GM12878 (cell line): ENCODE results near the gene CELSR2. TPM values are rescaled to one million over a fixed set of nuclear protein-coding genes. Genes with fewer than 3 reads are reported as not detected.
A peak's percentile ranks its signal among the peaks of the same experiment; 100 is the strongest.

Experiments
- ATAC-seq: fragments of 200-7000 bp; cut with Tn5 transposase; 3 replicates; pipeline ENCODE4 v1.9.1; 2020; ENCODE audit warnings: mild to moderate bottlenecking, moderate library complexity
- BruUV-seq: library from RNA; stranded (reverse); fragments of 400-500 nt; replicated peaks from 2 replicates; lab custom pipeline; 2021; lab: Mats Ljungman, UMichigan
- CTCF ChIA-PET: fragments of 300-600 bp; sonication (Branson Sonifier 250); formaldehyde crosslinking; extraction: SDS; loops from one replicate; lab custom pipeline; 2021; ENCODE audit warnings: inconsistent platforms; lab: Yijun Ruan, JAX
- POLR2A ChIA-PET: fragments of 350-600 bp; formaldehyde crosslinking; extraction: SDS; loops from one replicate; lab custom pipeline; 2021; ENCODE audit warnings: inconsistent platforms; lab: Charles Lee
- RAD21 ChIA-PET: fragments of 300-600 bp; sonication (Branson Sonifier 250); formaldehyde crosslinking; loops from one replicate; lab custom pipeline; 2023; ENCODE audit warnings: antibody characterized with exemption; ENCODE audit not compliant: unreplicated experiment; lab: Charles Lee
- SMC1A ChIA-PET: fragments of 300-600 bp; sonication (Branson Sonifier 250); formaldehyde crosslinking; loops from one replicate; lab custom pipeline; 2023; ENCODE audit not compliant: unreplicated experiment, uncharacterized antibody; lab: Charles Lee
- DNase-seq: peaks from one replicate; pipeline ENCODE4 v3.0.0-alpha.2; 2011; ENCODE audit warnings: low read depth, low spot score
- FAIRE-seq: peaks from 3 replicates; lab custom pipeline; 2011; peaks lifted over from hg19 to GRCh38; lab: Jason Lieb, UNC
- H2AFZ ChIP-seq: 2 replicates; pipeline ENCODE4 v1.6.0; 2011; ENCODE audit warnings: low read depth, low read length, control low read depth; ENCODE audit not compliant: control insufficient read depth
- H3K27ac ChIP-seq: 2 replicates; pipeline ENCODE4 v1.5.1; 2011; ENCODE audit warnings: control low read depth; ENCODE audit not compliant: control insufficient read depth, insufficient read depth
- H3K27me3 ChIP-seq, 2 experiments: replicated peaks in 1 of 2; 2 replicates each; pipeline versions ENCODE4 v1.6.0 to v1.6.1; 2011; ENCODE audit warnings: low read length in 1 of 2; ENCODE audit not compliant: control insufficient read depth in 2 of 2, insufficient read depth in 2 of 2
- H3K36me3 ChIP-seq, 2 experiments: 2 replicates each; pipeline ENCODE4 v1.5.1; 2011; ENCODE audit warnings: low read length in 1 of 2; ENCODE audit not compliant: control insufficient read depth in 2 of 2, insufficient read depth in 2 of 2
- H3K4me1 ChIP-seq: 2 replicates; pipeline ENCODE4 v1.6.1; 2011; ENCODE audit warnings: mild to moderate bottlenecking, low read length, moderate library complexity, mixed read lengths; ENCODE audit not compliant: control insufficient read depth, insufficient read depth
- H3K4me2 ChIP-seq: 2 replicates; pipeline ENCODE4 v1.6.0; 2011; ENCODE audit warnings: control low read depth; ENCODE audit not compliant: control insufficient read depth, insufficient read depth
- H3K4me3 ChIP-seq: fragments of 200-600 bp; sonication (generic); 2 replicates; pipeline ENCODE4 v1.5.1; 2016
- H3K79me2 ChIP-seq: 2 replicates; pipeline ENCODE4 v1.6.0; 2011; ENCODE audit warnings: low read length; ENCODE audit not compliant: control insufficient read depth, insufficient read depth
- H3K9ac ChIP-seq: 2 replicates; pipeline ENCODE4 v1.8.0; 2011; ENCODE audit warnings: low read length, control low read depth, mixed read lengths; ENCODE audit not compliant: control insufficient read depth, insufficient read depth
- H3K9me3 ChIP-seq: replicated peaks from 3 replicates; pipeline ENCODE4 v1.5.1; 2011; ENCODE audit warnings: mild to moderate bottlenecking, low read length; ENCODE audit not compliant: control insufficient read depth, insufficient read depth
- H4K20me1 ChIP-seq: 2 replicates; pipeline ENCODE4 v1.6.0; 2011; ENCODE audit not compliant: control insufficient read depth, insufficient read depth
- BHLHE40 ChIP-seq, 2 experiments: fragments of 450-650 bp in 1 of 2; IDR thresholded peaks; 2 replicates each; pipeline ENCODE4 v1.6.1; 2011 to 2017; ENCODE audit warnings: low read depth in 2 of 2, borderline replicate concordance in 1 of 2, improper control_type of control experiment in 1 of 2, low read length in 1 of 2, mild to moderate bottlenecking in 1 of 2
- EGR1 ChIP-seq, 2 experiments: IDR thresholded peaks; 1 replicate in 1 of 2; 2 replicates in 1 of 2; pipeline ENCODE4 v1.6.1; 2011 to 2012; ENCODE audit warnings: low read depth in 2 of 2, low read length in 2 of 2, borderline replicate concordance in 1 of 2, mild to moderate bottlenecking in 1 of 2, moderate library complexity in 1 of 2
- PAX8 ChIP-seq: fragments of 450-650 bp; IDR thresholded peaks from 2 replicates; pipeline ENCODE4 v1.6.1; 2017; ENCODE audit warnings: mild to moderate bottlenecking, moderate library complexity
- USF1 ChIP-seq: IDR thresholded peaks from 2 replicates; pipeline ENCODE4 v1.6.1; 2011; ENCODE audit warnings: borderline replicate concordance, low read depth, mild to moderate bottlenecking, moderate library complexity, mixed read lengths, low read length; ENCODE audit not compliant: insufficient read depth; ENCODE audit errors: extremely low read length
- WGBS: methylation state at CpG from one replicate; pipeline ENCODE4 v1.1.6; 2016; ENCODE audit warnings: low lambda C conversion rate; ENCODE audit not compliant: insufficient replicate concordance, insufficient coverage; ENCODE audit errors: missing lambda C conversion rate; 5-methylcytosine and 5-hydroxymethylcytosine counted together
- in situ Hi-C: fragments of 300-500 bp; cut with MboI; formaldehyde crosslinking; loops from 9 replicates; pipeline ENCODE4 v1.14.3; 2018; ENCODE audit warnings: mixed read lengths
- intact Hi-C: fragments of 100-400 bp; cut with micrococcal nuclease; formaldehyde crosslinking; loops from one replicate; pipeline ENCODE4 v1.14.2; 2022; ENCODE audit not compliant: unreplicated experiment
- polyA plus RNA-seq, 11 experiments: library from polyadenylated mRNA; depleted of rRNA in 4 of 11; unstranded in 6 of 11; stranded (reverse) in 5 of 11; fragments of >200 nt; fragmentation: Nextera tagmentation in 4 of 11; fragmentation: Illumina TruSeq in 1 of 11; extraction: Ambion mirVana in 4 of 11; extraction: Trizol in 1 of 11; gene quantifications; 1 replicate in 1 of 11; 2 replicates in 10 of 11; pipeline versions ENCODE4 v1.2.1 to v1.2.3, GENCODE V29; 2011 to 2016; ENCODE audit warnings: inconsistent platforms in 2 of 11, missing spikeins in 2 of 11, low read depth in 1 of 11
- total RNA-seq, 4 experiments: library from RNA; depleted of rRNA in 3 of 4; stranded (reverse); fragments of >200 nt in 3 of 4; fragmentation: Illumina TruSeq in 1 of 4; extraction: Trizol in 1 of 4; gene quantifications; 2 replicates each; pipeline versions ENCODE4 v1.2.1 to v1.2.3, GENCODE V29; 2013 to 2021

Gene CELSR2
- total and polyA plus RNA-seq, 10 of the 15 experiments (the other 5 are each of a cell fraction or from before 2014, with no cell fraction given) = under 0.01 to 0.15 (median 0.04) TPM; not detected in 2

DNA sequence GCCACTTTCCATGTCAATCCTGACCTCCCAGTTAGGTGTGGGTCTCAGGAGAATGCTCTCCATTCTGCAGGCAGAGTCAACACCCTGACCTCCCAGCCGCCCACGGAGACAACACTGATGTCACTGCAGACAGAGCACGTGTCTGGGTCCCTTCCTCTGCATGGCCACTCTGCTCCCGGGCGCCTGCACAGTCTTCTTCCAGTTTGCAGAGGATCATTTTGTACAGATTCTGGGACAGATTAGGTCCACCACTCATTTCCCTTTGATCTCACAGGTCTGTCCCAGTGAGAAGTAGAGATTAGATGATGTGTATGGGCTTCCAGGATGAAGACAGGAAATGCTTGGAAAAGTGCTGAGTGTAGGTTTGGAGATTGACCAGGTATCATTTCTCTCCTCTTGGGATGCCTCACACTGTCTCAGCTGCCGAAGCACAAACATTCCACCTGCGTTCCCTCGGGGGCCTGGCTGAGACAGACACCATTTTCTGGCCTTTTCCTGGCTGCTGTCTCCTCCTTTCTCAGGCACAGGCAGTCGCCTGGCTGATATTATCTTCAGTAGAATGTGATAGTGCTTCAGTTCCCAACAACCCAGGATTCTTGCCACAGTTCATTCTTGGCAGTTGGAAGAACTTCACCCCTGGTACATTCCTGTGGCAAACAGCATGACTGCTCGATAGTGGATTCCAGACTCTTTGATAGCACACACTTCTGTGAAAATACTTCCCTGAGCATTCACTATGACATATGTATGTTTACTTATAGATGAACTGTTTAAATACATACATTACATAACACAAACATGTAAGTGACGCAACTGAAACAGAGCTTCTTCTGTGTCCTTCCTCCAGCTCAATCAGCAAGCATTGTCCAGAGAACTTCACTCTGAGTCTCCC, 49.6 kb downstream of the CELSR2 start:
- Histone ChIP-seq H4K20me1 (no peaks in the 10 kb centered on the region), H3K4me3 (no peak overlapping the region), H3K27me3 (peaks cover 0 to 2% of the 10 kb centered on the region in 2 experiments), H3K27ac (no peak overlapping the region), H2AFZ (peak overlapping the region; percentile 46; the same call in 1 of the 2 replicates), H3K36me3 (no peaks in the 10 kb centered on the region), H3K4me2 (no peak overlapping the region), H3K9ac (no peak overlapping the region), H3K4me1 (peaks cover 5% of the 10 kb centered on the region; the same call in 1 of the 2 replicates), H3K9me3 (no peaks in the 10 kb centered on the region), H3K79me2 (no peaks in the 10 kb centered on the region)
- FAIRE-seq (no peak), ATAC-seq (peak; percentile 74), DNase-seq (no peak)
- CTCF ChIA-PET = no interaction called here
- RAD21 ChIA-PET = no interaction called here
- 41% methylated on average over 11 of the region's 11 CpGs for WGBS
- peak in 1 of 2 experiments; percentile 53; a peak in 1 of 4 replicates for TF ChIP-seq BHLHE40 (IDR thresholded peaks at IDR 0.05; ENCODE audit: borderline replicate concordance in 1 of 2, low read depth in 2 of 2, low read length in 1 of 2)
- peak; percentile 23 for TF ChIP-seq USF1
- peak in 1 of 2 experiments; percentile 46; a peak in 1 of 3 replicates for TF ChIP-seq EGR1 (IDR thresholded peaks at IDR 0.05; ENCODE audit: borderline replicate concordance in 1 of 2, low read depth in 2 of 2, low read length in 2 of 2)
- no peak for TF ChIP-seq PAX8
- intact Hi-C loops (no loop called here), in situ Hi-C loops (no loop called here)
- no TSS peak for BruUV-seq
- POLR2A ChIA-PET = no interaction called here
- SMC1A ChIA-PET = no interaction called here
